ENCODE measurements around the gene SPATA16.
"Not testable (repeated sequence)": the region's sequence is repeated elsewhere in the genome, so short reads cannot be mapped to it uniquely, and the experiment has no call there.

SPATA16 gene

DNA sequence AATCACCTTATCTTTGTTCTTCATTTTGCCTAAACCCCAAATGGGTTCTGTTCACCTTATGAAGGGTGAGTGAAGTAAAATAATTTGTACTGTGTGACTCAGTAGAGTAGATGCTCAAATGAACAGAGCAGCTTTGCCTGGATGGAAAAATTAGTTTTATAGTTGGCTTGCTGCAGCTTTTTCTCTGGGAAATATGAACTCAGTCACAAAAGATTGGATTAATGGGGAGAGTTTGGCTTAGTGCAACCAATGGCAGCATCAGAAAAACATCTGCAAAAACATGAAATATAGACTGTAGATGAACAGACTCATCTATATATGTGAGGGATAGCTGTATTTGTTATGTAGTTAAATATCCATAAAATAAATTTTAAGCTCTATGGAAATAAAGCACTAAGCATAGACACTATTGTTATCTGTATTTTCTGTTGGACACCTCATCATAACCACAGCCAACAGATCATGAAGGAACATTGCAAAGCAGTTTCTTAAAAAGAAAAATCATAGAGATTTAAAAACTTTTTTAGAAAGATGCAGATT lies 209.2 kb downstream of the SPATA16 start:
- DNase-seq = no peak

DNA sequence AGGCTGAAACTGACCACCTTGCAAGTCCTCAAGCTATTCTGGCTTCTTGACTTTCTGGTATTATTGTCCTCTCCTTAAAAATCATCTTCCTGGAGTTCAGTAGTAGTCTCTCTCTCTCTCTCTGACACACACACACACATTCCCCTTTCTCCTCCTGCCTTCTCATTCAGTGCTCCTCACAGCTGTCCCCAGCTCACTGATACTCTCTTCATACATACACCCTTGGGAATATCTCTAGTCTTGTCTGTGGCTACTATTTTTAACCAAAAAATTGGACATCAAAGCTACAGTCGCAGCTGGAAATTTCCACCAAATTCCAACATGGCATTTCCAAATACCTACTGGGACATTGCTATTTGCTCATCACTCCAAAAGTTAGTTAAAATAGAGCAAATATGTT lies 211.6 kb downstream of the SPATA16 start:
- DNase-seq = no peak

DNA sequence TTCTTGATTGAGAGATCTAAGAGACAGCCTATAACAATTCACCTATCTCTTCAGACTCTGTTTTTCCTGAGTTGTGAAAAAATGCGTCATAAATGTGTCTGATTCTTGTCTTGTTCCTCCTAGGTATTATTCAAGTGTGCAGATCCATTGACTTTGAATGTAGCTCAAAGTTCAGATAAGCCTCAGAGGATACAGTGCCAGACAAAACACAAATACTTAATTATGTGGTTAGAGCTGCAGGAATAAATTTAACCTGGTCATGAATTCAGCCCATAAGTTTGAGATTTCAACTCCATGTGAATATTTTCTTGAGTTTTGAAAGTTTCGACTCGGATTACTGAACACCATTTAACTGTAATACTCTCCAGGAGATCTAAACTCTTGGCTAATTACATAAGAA lies 216.5 kb downstream of the SPATA16 start:
- no peak for DNase-seq

DNA sequence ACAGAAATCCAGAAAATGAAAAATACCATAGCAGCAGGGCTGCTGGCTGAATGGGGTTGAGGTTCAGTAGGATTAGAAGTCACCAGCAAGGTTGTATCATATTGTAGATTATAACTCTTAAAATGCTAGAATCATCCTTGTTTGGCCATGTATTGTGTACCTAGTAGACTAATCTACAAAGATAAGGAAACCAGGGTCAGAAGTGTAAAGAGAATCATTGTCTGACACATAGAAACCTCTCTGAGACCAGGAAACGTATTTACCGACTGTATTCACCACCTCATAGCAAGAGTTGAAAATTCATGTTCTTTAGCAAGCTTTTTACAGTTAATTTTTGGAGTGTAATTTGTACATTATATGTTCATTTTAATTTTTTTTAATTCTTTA lies 221.7 kb downstream of the SPATA16 start:
- no peak for DNase-seq

DNA sequence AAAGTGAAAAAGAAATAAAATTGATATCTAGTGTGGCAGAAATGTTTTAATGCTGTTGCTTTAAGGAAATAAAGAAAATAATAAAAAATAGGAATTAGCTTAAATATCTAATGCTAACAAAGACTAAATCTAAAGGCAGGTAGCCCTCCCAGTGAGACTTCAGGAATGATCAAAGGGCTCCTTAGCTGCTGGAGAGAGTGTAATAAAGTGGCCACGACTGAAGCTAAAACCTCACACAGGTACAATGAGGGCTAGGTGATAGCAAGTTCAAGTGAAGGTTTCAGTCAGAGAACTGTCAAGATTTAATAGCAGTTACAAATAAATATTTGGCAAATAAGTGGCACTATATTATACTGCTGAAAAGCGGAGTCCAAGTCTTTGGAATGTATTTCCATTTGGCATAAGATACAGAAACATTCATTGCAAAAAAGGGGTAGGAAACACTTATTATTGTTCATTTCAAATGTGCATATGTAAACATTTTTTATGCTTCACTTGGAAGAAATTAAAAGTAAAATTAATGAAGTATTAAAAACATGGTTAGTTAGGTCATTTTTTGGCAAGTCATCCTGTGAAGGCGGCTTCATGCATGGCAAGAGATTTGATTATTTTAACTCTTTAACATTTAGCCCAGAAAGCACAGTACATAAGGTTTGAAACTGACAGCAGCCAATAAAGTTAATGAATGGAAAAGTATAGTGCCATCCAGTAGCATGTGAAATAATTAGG lies 222.3 kb downstream of the SPATA16 start:
- no peak for DNase-seq

DNA sequence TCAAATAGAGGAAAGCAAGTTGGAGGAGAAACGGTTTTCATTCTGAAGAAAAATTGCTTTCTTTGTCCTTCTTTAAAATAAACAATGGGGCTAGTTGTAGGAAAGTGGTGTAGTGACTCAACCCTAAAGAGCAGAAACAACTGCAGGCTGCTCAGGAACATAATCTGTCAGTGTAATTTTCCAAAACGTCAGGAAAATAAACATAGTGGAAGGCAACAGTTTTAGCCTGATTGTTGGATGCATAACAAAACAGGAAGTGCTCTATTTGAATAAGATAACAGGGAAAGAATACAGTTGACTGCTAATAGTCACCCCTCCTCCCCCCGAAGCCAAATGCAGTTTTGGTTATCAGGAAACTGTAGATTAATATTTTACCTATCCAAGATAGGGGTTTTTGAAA lies 222.9 kb downstream of the SPATA16 start:
- DNase-seq = no peak

DNA sequence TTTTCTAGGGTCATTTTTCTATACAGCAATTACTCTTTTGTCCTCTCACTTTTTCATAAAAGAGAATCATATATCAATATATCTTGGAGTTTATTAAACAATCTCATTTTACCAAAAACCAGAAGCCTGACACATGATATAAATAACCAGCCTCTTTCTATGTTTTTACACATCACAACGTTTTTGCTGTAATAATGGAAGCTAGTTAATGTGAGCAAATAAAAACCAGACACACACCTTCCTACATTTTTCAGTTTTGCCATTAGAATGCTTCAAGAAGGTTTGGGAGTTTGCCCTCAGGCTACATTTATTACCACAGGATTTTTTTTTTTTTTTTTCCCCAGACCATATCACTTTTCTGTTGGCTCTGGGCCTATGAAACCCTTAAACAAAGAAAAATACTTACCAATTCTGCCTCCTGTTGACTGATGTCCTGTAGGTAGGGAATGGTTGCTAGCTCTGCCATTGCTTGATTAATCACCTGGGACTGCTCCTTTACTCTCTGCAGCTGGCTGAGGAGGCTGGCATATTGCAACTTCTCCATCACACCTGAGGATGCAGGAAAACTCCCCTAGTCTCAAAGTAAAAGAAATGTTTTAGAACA lies 225.0 kb downstream of the SPATA16 start:
- DNase-seq = no peak

DNA sequence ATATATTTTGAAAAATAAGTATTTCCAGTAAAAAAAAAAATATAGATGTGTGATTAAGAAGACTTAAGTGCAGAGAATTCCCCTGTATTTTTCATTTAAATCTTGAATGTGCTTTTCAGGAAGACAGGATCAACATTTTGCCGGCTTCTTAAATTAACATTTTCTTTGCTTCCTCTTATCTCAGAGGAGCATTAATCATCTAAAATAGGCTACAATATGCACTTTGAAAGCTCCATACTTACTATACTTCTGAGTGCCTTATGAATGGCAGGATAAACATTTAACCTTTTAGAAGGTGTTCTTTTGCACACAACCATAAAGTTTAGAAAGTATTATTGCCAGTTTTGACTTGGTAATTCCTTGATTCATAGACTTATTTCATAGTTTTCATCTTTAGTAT lies 226.2 kb downstream of the SPATA16 start:
- DNase-seq = no peak

DNA sequence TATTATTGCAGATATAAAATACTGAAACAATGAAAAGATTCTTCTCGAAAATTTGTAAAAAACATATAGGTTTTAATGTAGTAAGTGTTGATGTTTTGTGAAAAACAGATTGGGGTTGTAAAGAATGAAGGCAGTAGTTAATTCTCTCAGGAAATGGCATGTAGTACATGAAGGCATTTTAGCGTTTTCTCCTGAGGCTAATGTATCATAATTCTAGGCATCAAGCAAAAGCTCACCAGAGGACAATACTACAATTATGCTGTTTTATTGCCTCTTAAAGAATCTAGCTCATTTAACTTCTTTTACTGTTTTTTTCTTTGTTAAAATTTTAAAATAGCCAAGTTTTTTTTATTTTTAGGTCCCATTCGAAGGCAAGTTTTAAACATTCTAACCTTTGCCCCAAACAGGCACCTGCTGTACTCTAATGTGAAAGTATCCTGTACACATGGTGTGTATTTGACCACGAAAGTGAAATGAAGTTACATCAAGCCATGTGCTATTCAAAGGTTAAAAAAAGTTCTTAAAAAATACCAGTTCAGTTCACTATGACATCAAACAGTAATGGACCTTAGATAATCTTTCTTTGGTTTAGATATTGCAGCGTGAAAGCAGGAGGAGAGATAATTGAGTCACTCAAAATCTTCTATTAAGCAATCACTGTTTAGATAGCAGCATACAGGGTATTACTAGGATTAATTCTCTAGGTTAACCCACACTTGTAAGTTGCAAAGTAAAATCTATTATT lies 227.0 kb downstream of the SPATA16 start:
- no peak for DNase-seq

DNA sequence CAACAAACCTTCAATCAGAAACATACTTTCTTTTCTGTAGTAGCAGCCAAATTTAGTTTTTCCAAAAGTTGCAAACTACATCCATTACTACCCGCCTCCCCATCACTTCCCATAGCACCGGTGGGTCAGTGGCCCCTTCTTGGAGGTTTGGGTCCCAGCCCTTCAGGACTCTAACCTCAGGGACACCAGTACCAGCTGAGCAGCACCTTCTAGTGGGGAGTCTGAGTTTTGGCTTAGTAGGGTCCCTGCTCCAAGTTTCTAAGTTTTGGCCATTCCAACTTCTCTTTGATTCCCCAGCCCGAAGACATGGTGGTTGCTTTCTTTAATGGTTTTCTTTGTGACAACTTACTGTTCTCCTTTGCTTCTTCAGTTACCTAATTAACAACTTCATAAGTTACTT lies 229.9 kb downstream of the SPATA16 start:
- no peak for DNase-seq

DNA sequence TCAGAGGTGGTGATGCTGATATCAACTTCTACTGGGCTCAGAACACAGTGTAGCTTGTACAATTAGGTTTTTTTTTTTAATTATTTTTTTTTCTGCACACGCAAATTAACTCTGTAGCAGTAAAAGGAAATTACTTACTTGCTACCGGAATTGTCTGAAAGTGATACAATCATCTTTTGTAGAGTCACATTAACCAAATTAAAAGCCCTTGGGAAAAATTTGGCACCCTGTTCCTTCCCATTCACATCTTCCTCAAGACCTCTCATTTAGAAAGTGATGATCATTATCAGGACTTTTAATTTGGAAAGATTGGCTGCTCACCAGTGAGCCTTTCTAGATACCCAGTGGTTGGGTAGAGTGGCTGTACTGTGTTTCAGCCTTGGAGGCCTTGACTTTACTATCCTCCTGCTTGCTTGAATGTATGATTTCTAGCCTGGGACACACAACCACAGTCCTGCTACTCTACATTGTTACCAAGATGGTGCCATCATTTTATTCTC lies 232.2 kb downstream of the SPATA16 start:
- no peak for DNase-seq

DNA sequence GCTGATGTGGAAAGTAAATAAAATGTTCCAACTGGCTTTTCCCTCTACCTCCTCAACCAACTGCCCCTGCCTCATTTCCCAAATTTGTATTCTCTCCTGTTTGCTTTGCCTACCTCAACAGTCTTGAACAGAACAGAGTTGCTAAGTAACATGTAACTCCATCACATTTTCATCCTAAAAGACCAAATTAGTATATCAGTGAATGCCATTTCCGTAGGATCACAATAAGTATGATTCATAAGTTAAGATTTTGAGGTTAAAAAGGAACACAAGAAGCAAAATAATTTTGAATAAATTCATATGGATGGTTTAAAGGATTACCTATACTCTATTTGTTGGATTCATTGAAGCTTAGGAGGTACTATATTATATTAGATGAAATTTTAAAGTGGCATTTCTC lies 235.6 kb downstream of the SPATA16 start:
- DNase-seq = no peak

DNA sequence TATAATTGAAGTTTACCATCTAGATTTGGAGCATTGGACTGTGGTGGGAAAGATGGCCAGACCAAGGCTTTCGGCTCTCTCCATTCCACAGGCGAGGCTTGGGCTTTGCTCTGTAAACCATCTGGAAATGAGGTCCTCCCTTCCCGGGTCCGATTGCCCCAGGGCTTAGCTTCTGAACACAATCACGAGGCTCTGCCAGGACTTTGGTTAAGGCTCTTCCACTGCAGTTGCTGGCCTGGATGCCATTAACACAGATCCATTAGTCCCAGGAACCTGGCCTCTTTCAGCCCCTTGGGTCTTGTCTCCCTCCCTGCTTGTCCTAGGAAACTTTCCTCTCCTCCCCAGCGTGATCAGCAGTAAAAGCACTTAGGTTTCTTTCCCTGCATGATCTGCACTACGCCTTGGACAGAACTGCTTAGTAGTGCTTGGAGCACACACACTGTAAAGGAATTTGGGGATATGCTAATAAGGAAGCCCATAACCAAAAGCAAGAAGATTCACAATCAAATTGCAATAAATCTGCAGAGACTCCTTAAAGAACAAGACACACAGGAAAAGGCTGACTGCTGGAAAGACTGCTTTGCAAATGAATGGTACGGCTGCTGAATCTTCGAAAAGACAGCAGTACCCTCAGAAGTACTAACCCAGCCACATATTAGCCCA lies 236.2 kb downstream of the SPATA16 start:
- no peak for DNase-seq

DNA sequence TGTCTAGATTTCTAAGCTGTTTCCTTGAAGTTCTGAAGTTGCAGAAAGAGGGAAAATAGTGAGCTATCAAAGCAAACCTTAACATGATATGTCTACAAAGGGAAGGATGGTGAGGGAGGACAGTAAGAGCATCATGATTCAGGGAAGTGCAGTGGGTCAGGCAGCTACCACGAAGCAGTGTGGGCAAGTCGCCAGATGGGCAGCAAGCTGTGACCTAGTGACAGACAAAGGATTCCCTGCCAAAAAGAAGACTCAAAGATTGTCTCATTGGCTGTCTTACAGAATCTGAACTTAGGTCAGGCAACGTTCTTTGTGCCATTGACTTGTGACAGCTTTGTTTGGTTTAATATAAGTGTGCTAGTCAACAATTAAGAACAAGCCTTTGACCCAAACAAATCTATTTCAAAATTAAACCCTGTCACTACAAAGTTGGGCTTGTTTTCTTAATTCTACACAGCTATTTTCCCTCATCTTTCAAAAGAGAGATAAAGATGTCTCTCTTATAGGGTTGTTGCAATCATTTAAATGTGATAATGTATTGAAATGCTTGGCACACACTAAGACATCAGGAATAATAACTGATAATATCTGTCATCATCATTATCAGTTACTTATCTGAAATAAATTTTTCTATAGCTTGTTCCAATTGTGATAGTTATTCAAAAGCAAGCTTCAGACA lies 237.3 kb downstream of the SPATA16 start:
- DNase-seq = no peak

DNA sequence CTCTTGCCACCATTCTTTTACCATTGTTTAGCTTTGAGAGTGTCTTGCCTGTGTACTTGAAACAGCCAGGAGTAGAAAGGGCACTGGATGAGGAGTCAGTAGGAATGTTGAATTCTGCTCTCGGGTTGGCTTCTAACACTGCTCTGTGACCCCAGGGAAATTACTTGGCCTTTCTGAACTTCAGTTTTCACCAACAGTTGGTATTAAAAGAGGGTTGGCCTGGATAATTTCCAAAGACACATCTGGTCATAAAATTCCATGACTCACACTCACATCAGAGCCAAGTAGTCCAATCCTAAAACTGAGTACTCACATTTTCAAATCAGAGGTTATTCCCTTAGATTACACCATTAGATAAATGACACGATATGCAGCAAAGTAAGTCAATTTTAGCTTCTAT lies 248.9 kb downstream of the SPATA16 start:
- no peak for DNase-seq

DNA sequence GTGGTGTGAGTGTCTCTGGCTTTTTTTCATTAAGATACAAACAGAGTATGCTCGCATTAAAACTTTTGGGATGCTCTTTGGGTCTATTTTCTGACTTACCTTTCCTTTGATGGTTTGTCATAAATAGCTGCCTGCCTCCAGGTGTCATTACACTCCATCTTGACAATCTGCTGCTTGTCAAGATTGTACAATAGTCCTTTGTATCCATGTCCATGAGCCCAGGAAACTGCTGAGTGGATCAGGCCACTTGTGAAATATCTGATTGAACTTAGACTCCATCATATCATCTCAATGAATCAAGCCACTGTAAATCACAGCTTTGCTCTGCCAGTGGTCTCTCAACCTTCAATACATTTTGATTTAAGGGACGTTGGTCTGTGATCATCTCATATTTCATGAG lies 255.3 kb downstream of the SPATA16 start:
- no peak for DNase-seq

DNA sequence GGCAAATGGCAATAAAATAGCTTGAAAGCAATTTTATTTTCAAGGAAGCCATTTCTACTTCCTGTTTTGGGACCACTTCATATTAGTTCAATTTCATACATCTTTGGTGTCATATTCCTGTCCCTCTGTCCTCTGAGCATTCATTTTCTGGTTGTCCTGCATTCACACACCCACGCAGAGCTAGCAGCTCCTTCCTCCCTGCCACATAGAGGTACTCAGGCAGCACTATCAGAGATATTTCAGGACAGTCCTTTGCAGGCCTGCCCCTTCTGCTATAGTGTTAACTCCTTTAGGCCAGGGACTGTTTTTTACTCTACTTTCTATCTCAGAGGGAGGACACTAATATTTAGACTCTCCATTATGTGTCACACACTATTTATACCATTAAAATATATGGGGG lies 258.5 kb downstream of the SPATA16 start:
- DNase-seq = no peak

DNA sequence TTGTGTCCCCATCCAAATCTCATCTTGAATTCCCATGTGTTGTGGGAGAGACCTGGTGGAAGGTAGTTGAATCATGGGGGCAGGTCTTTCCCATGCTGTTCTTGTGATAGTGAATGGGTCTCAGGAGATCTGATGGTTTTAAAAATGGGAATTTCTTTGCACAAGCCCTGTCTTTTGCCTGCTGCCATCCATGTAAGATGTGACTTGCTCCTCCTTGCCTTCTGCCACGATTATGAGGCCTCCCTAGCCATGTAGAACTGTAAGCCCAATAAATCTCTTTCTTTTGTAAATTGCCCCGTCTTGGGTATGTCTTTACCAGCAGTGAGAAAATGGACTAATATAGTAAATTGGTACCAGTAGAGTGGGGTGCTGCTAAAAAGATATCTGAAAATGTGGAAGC lies 261.7 kb downstream of the SPATA16 start:
- not testable (repeated sequence) for DNase-seq

DNA sequence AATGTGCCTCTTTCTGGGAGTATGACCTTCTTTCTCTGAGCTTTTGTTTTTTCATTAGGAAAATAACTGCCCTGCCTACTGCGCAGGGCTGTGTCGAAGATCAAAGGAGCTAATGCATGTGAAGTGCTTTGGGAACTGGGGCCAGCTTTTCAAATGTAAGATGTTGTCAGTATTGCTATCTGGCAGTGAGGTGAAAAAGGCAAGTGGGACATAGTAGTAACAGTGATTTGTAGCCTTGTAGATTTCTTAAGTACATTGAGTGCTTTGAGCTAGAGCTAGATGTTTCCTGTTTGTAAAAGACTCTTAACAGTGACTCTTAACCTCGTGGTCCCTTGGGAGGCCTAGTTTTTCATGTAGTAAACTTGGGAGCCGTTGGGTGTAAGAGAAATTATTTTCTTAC lies 264.0 kb downstream of the SPATA16 start:
- DNase-seq = no peak

DNA sequence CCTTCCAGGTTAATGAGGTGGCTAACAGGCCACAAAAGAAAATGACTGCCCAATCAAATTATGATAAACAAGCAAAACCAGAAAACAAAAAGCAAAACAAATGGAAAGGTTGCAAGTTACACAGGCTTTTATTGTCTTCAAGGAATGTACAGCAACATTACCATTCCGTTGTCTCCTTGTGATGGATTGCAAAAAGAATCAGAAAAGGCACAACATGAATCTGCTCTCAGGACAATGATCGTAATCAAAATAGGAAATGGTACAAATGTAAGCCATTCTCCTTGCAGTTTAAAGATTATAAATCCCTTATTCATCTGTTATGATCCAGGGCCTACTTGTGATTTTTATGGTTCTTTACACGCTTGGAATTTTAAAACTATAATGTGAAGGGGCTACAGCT lies 264.7 kb downstream of the SPATA16 start:
- DNase-seq = no peak

DNA sequence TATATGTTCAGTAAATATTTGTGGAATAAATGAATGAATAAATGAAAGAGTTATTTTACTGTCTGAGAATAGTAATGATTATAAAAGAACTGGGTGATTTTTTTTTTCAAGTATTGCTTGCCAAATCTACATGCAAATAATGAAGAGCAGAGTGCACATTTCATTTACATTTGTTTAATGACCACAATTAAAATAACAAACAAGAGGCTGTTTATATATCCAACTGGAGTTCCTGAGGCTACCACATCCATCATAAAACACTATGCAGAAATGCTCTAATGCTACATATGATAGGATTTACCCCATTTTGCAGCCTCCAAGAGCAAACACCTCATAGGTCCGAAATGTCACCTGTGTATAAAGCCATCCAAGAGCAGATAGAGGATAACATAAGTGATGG lies 266.0 kb downstream of the SPATA16 start:
- DNase-seq = no peak

DNA sequence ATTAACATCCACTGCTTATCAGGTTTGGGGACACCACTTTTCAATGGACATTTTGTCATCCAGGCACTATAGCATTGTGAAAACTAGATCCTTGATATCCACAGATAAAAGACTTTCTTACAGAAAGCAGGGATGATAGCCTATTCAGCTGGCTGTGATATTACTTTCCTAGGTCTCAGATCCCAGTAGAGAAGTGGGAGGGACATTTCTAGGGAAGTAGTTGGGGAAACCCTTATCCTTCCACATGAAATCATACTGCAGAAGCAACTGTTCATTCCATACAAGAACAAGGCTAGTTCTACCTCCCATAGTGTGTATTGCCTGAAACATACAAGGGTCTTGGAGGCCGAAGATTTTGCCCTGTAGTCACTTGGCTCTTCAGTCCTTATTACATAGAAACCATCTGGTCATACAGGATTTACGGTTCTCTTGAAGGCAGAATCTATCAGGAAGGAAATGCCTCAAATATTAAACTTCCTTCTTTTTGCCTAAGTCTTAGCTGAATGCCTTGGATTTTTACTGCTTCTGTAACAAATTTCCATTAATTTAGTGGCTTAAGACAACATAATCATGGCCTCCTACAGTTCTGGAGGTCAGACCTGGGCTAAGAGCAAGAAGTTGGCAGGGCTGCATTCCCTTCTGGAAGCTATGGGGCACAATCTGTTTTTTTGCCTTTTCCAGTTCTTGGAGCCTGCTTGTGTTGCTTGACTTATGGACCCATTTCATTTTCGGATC lies 271.1 kb downstream of the SPATA16 start:
- no peak for DNase-seq
